HG03095 (cell line): ENCODE results near the gene LHX3.

Source experiments
- ATAC-seq: cut with Tn5 transposase; IDR thresholded peaks from one replicate; pipeline ENCODE4 v1.9.1; 2021; ENCODE audit warnings: moderate library complexity; ENCODE audit not compliant: unreplicated experiment

The LHX3 gene

DNA sequence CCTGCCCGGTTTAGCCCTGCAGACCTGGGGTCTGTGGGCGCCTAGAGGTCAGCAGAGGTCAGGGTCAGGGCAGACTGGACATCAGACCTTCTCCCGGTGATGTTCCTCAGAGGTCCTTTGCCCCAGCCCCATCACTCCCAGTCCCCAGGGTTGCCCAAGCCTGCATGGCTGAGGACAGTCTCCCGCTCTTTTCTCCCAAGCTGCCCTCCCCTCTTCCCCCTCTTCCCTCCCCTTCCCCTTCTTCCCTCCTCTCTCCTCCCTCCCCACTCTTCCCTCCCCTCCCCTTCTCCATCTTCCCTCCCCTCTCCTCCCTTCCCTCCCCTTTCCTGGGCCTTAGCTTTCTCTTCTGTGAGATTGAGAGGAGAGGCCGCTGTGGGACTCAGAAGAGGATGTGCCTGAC, 10.4 kb downstream of the LHX3 start:
- ATAC-seq = no peak

GRCh38 chr9:136193891-136194279, 11.0 kb downstream of the LHX3 start:
- ATAC-seq = no peak

DNA sequence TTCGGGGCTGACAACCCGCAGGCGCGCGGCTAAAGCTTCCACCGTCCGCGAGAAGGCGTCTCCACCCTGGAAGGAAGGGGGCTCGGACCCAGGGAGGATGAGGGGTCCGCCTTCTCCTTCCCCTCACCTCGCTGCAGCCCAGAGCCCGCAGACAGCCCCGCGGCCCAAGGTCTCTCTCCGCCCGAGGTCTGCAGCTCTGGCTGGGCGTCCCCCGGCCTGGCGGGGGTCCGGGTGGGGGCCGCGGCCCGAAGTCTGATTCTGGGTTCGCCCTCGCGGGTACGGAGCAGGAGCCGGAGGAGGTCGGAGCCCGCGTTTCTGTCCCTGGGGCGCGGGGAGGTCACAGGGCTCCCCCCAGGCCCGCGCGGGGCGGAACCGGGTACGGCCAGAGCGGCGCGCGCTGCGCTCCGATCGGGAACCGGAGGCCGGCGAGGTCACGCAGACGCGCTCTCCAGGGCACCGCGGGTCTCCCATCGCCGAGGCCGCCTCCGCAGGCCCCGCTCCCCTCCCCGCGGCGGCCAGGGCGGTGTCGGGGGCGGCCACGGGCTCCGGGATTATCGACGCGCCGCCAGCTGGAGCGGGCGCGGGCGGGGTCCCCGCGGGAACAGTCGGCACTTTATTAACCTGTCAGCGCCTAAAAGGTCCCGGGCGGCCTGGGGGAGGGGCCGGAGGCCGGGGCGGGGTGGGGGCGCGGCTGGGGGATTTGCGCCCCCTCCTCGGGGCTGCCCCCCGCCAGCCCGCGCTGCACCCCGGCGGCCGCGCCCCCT, 11.6 kb downstream of the LHX3 start:
- no peak for ATAC-seq

DNA sequence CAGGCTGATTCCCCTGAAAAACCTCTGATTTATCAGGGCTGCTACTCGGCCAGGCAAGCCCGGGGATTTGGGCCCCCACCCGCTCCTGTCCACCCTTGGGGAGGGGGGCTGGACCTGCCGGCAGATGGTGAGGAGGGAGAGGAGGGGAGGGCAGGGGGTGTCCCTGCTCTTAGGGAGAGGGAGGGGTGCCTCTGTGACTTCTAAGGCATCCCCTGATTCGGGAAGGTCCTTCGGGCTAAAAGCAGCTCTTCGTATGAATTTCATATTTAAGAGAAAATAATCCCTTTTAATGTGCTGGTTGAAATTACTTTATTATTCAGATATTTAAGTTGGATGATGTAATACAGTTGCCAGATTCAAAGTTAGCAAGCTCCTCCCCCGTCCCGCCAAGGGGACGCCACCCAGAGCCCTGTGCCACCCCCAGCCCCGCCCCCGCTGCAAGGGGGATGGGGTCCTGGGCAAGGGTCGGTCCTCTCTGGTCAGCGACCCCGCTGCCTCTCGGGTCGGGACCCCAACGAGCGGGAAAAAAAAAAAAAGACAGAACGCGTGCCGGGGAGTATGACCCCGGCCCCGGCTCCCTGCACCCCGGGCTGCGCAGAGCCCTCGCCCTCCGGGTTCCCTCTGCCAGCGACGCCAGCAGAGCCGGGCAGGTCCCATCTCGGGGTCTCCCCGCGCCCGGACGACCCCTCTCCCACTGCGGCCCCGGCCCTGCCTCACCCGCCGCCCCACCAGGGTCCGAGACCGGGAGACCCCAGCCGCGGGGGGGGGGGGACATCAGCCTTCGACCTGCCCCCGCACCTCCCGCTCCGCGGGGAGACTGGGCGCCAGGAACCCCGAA, 12.4 kb downstream of the LHX3 start:
- no peak for ATAC-seq

DNA sequence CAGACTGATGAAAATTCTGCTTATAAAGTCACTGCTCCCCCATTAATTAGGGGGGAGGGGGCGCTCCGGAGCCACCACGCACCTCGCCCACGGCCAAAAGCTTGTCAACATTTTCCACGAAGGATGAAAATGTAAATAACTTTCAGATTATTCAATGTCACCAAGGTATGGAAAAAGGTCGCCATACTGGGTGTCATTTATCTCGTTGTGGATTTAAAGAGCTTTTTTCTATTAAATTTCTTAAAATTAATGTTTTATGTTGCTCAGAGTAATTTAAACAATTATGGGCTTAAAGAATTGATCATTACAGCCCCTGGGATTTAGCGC, 13.0 kb downstream of the LHX3 start:
- ATAC-seq = no peak

- no peak for ATAC-seq
Measured at GRCh38 chr9:136191099-136191959, 13.6 kb downstream of the LHX3 start.

DNA sequence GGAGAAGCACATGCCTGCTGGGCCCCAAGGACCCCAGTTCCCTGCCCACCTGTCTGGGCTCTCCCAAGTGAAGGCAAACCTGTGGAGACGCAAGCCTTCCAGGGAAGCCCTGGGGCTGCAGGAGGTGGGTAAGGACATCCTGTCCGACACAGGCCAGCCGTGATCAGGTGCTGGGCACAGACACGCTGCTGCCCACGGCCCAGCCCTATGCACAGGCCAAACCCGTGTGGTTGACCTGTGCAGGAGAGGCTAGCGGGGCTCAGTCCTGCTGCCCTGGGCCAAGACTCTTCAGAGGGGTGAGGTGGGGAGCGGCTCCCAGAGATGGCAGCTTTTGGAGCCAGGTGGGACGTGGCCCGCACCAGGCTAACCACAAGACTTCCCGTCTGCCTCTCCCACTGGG, 14.3 kb downstream of the LHX3 start:
- no peak for ATAC-seq

DNA sequence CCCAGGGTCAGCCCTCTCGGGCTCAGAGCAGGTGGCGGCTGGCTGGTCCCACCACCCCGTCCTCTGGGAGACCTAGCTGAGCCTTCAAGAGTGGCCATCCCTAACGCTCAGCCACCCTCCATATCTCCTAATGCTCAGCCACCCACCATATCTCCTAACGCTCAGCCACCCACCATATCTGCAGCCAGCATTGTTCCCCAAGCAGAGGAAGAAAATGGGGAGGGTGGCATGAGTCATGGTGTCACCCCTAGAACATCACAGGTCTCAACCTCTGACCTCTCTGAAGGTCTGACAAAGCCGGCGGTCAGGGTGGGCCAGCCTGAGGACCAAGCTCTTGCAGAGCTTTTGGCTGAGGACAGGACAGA, 14.7 kb downstream of the LHX3 start:
- ATAC-seq = no peak

- ATAC-seq = no peak
Measured at GRCh38 chr9:136189394-136190236, 15.3 kb downstream of the LHX3 start.

DNA sequence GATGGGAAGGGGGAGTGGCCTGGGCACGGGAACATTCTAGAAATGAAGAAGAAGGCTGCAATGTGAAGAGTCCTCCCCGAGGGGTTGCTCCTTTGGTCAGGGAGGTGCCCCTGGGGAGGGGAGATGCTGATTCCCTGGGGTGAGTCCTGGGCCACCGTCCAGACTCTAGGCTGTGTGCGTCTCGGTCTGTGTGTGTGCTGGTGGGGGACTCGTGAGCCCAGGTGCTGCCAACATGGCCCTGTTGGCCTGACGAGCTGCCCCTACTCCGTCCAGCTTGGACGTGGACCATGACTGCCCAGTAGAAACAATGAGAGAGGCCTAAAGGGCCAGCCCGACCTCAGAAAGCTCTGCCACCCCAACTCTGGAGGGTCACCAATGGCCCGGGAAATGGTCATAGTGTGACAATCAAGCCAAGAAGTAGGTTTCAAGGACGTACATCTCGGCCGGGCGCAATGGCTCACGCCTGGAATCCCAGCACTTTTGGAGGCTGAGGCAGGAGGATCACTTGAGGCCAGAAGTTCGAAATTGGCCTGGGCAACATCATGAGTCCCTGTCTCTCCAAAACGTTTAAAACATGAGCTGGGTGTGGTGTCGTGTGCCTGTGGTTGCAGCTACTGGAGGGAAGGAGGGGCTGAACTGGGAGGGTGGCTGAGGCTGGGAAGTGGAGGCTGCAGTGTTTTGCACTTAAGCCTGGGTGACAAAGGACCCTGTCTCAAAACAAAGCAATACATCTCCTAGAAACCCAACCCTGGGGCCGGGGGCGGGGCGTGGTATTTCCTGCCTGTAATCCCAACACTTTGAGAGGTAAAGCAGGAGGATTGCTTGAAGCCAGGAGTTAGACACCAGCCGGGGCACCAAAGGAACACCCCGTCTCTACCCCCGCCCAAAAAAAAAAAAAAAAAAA, 17.0 kb downstream of the LHX3 start:
- ATAC-seq = no peak

DNA sequence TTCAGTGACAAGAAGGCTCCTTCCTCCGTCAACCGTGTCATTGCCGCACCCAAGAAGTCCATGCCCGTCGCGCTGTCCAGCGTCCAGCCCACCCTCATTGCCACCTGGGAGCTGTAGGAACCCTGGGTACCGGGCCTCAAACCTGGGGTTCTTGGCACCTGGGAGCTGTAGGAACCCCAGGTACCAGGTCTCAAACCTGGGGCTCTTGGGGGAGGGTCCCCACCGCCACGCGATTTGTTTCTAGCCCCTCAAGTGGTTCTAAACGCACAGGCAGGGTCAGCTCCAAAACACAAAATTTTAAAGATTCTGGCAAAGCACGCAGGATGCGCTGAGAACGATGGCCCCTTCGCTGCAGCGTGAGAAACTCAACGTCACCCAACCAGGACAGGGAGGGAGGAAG, 17.7 kb downstream of the LHX3 start:
- ATAC-seq = no peak

GRCh38 chr9:136186386-136186785, 18.5 kb downstream of the LHX3 start:
- ATAC-seq = no peak

- no peak for ATAC-seq
Measured at GRCh38 chr9:136185596-136186366, 19.1 kb downstream of the LHX3 start.

DNA sequence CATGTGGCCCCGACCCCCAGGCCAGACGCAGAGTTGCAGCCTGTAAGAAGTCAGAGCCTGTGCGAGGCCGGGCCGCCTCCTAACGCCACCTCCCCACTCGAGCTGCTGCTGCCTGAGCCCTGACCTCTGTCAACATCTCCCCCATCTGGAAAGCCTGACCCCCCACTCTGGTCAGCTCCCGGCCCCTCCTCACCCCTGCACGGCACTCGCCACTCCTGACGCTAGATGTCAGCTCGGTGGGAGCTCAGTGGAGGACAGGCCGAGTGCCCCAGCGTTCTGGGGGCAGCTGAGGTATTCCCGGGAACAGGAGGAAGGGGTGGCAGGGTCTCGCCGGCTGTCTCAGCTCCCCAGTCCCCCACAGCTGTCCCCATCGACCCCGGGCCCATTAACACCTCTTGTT, 19.9 kb downstream of the LHX3 start:
- ATAC-seq = no peak

- no peak for ATAC-seq
Measured at GRCh38 chr9:136182850-136183422, 22.0 kb downstream of the LHX3 start.

- ATAC-seq = no peak
Measured at GRCh38 chr9:136182420-136182787, 22.5 kb downstream of the LHX3 start.

DNA sequence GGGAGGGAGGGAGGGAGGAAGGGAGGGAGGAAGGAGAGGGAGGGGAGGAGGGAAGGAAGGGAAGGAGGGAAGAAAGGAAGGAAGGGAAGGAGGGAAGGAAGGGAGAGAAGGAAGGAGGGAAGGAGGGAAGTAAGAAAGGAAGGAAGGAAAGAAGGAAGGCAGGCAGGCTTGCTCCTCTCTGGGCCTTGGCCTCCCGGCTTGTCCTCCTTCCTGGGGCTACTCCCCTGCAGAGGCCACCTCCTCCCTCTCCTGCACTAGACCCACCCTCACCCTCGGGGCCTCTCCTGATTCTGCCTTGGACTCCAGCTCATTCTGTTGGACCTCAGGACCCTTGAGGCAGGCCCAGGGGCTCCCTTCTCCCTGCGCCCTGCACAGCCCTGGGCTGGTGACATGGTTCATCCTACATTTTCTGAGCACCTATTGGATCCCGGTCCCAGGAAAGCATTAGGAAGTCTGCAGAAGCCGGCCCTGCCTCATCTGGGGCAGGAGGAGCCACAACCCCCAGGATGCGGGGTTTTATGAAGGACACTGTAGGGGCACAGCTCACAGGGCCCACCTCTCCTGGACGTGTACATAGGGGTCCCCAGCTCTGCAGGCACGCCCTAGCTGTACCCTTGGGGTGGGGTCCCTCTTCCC, 23.0 kb downstream of the LHX3 start:
- ATAC-seq = no peak

DNA sequence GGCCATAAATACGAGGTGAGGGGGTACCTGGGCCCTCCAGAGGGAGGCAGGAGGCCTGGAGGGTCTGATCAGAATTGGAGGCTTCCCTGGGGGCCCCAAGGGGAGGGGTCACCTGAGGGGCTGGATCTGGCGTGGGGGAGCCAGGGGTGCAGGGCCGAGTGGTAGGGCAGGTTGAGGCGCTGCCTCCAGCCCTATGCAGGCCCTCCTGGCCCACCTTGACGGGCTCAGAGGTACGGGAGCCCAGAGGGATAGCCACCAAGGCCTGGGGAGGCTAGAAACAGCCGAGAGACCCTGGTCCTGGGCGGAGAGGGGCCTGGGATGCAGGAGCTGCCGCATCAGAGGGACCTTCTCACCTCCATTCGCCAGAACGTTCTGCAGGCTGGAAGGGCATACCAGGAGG, 24.3 kb downstream of the LHX3 start:
- ATAC-seq = no peak
